Cardiac fibroblast (primary cell): ENCODE data around the gene SMIM12.

Experiments
- DNase-seq, 2 donors: peaks; one replicate each; pipeline versions ENCODE4 v3.0.0 to v3.0.0-alpha.2; 2010; ENCODE audit warnings: low read depth in 2 of 2
- H3K4me3 ChIP-seq, 2 donors: replicated peaks in 1 of 2; 1 replicate in 1 of 2; 2 replicates in 1 of 2; pipeline ENCODE4 v1.5.1; 2011; ENCODE audit warnings: low read depth in 2 of 2, low read length in 2 of 2, mild to moderate bottlenecking in 2 of 2, moderate library complexity in 1 of 2
- CTCF ChIP-seq: IDR thresholded peaks from one replicate; pipeline ENCODE4 v1.5.1; 2011; ENCODE audit warnings: low read depth, mild to moderate bottlenecking, low read length, inconsistent platforms

SMIM12 gene

GRCh38 chr1:34850382-34850781 is 9.2 kb downstream of the SMIM12 start:
- TF ChIP-seq CTCF, result no peak
- H3K4me3 ChIP-seq, result no peak overlapping the region
- no peak for DNase-seq

GRCh38 chr1:34847094-34847493 is 12.5 kb downstream of the SMIM12 start:
- DNase-seq, result no peak
- no peak for TF ChIP-seq CTCF
- no peak overlapping the region for H3K4me3 ChIP-seq

- DNase-seq, result no peak
- no peak for TF ChIP-seq CTCF
- H3K4me3 ChIP-seq, result no peak overlapping the region
These were observed 13.3 kb downstream of the SMIM12 start for GRCh38 chr1:34846265-34846664.

GRCh38 chr1:34845131-34845901 is 14.2 kb downstream of the SMIM12 start:
- H3K4me3 ChIP-seq, result no peak overlapping the region
- no peak for TF ChIP-seq CTCF
- no peak for DNase-seq

GRCh38 chr1:34844252-34844634 is 15.3 kb downstream of the SMIM12 start:
- TF ChIP-seq CTCF, result no peak
- peak in 1 of 2 donors; percentile 19 for DNase-seq
- H3K4me3 ChIP-seq, result no peak overlapping the region

- no peak for TF ChIP-seq CTCF
- peak in 1 of 2 donors; percentile 38 for DNase-seq
- no peak overlapping the region for H3K4me3 ChIP-seq
These were observed 15.9 kb downstream of the SMIM12 start for GRCh38 chr1:34843392-34844251.
